ENCODE data around the gene LHFPL3. TPM values are rescaled to one million over a fixed set of nuclear protein-coding genes. Genes with fewer than 3 reads are reported as not detected.

The LHFPL3 gene
- total RNA-seq, 1 experiment from 2014 or later = not detected

DNA sequence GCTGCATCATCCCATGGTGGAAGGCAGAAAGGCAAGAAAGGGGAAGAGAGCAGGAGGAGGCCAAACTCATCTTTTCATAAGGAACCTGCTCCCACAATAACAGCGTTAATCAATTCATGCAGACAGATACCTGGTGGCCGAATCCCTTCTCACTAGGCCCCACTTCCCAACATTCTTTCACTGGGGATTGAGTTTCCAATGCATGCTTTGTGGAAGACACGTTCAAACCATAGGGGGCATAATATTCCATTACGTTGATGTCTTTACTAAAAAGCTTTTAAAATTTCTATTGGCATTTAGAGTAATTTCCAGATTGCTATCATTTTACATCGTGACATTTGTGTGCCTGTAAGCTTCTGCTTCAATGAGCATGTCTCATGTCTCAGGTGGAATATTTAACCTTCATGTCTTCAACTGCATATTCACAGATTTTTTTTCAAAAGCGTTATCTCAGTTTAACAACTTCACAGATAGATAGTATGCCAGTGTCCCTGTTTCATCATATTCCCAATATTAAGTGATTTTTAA lies 88.5 kb downstream of the LHFPL3 start:
- Mint-ChIP-seq H3K36me3 (ENCODE audit: insufficient read depth in 1 of 3, low read depth in 3 of 3) (0 out of 7 replicates have a peak, but pooled peaks cover 0 to 2% (median 0%) of the 10 kb centered on the region in 3 experiments), H3K4me1 (no peaks in the 10 kb centered on the region), H3K9me3 (peaks cover 0 to 3% of the 10 kb centered on the region in 2 experiments; a peak in 1 of 5 replicates), H3K27ac (no peak overlapping the region; a peak in 1 of 7 replicates), H3K27me3 (ENCODE audit: low read depth) (no peaks in the 10 kb centered on the region), H3K4me3 (no peak overlapping the region)
- H3K23ac ChIP-seq (ENCODE audit: insufficient read length, low read depth, low read length) = no peak overlapping the region
- H3K9ac ChIP-seq (ENCODE audit: extremely low read depth, insufficient read length, low read length) = no peak overlapping the region
- no peak overlapping the region for H4K8ac ChIP-seq (replicated peaks; ENCODE audit: insufficient read length, low read depth, low read length)
- no peaks in the 10 kb centered on the region for H3K4me1 ChIP-seq (ENCODE audit: insufficient read depth, low read length)
- no CpG with 5 or more reads among the region's 6 CpGs for WGBS (ENCODE audit: extremely low coverage, insufficient read length, low lambda C conversion rate)
- H4K20me1 ChIP-seq (ENCODE audit: control insufficient read depth, insufficient read depth, insufficient read length) = no peaks in the 10 kb centered on the region
- H3K9me3 ChIP-seq (ENCODE audit: control insufficient read depth, low read depth, low read length) = no peaks in the 10 kb centered on the region
- H4K5ac ChIP-seq (ENCODE audit: insufficient read length, low read depth, low read length) = no peak overlapping the region
- no peak overlapping the region for H2AFZ ChIP-seq (ENCODE audit: low read length)
- H3K4me2 ChIP-seq (ENCODE audit: insufficient read depth, insufficient read length, low read length) = no peak overlapping the region
- no peak overlapping the region for H3K27ac ChIP-seq (ENCODE audit: insufficient read length, low read depth, low read length)
- H3K79me2 ChIP-seq (ENCODE audit: insufficient read depth, low read length) = no peaks in the 10 kb centered on the region
- no peak overlapping the region for H3K4ac ChIP-seq (ENCODE audit: low read depth, low read length)
- H3K79me1 ChIP-seq (ENCODE audit: insufficient read depth, low read depth, low read length, poor library complexity, severe bottlenecking) = no peaks in the 10 kb centered on the region
- H3K18ac ChIP-seq (ENCODE audit: insufficient read length, low read depth, low read length) = no peak overlapping the region
- H2BK15ac ChIP-seq (ENCODE audit: low read depth, low read length) = no peak overlapping the region
- no peaks in the 10 kb centered on the region for H3K23me2 ChIP-seq (ENCODE audit: insufficient read length, low read depth, low read length, poor library complexity, severe bottlenecking)
- H2BK20ac ChIP-seq (ENCODE audit: low read depth, low read length, poor library complexity, severe bottlenecking) = no peak overlapping the region
- no peak for DNase-seq
- no peaks in the 10 kb centered on the region for H3K27me3 ChIP-seq (ENCODE audit: insufficient read depth, low read length)
- no peak overlapping the region for H3K14ac ChIP-seq (ENCODE audit: insufficient read depth, low read length)
- TF ChIP-seq, protein P1, sequence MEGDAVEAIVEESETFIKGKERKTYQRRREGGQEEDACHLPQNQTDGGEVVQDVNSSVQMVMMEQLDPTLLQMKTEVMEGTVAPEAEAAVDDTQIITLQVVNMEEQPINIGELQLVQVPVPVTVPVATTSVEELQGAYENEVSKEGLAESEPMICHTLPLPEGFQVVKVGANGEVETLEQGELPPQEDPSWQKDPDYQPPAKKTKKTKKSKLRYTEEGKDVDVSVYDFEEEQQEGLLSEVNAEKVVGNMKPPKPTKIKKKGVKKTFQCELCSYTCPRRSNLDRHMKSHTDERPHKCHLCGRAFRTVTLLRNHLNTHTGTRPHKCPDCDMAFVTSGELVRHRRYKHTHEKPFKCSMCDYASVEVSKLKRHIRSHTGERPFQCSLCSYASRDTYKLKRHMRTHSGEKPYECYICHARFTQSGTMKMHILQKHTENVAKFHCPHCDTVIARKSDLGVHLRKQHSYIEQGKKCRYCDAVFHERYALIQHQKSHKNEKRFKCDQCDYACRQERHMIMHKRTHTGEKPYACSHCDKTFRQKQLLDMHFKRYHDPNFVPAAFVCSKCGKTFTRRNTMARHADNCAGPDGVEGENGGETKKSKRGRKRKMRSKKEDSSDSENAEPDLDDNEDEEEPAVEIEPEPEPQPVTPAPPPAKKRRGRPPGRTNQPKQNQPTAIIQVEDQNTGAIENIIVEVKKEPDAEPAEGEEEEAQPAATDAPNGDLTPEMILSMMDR (conservative IDR thresholded peaks at IDR 0.05) = no peak
- H2BK120ac ChIP-seq (ENCODE audit: low read depth, low read length, poor library complexity, severe bottlenecking) = no peak overlapping the region
- H2BK12ac ChIP-seq (ENCODE audit: insufficient read length, low read depth, low read length) = no peak overlapping the region
- H2AK5ac ChIP-seq (ENCODE audit: insufficient read length, low read length) = no peak overlapping the region
- no peak overlapping the region for H3T11ph ChIP-seq (ENCODE audit: low read length)
- H4K91ac ChIP-seq (ENCODE audit: insufficient read length, low read depth, low read length) = no peak overlapping the region
- H3K56ac ChIP-seq (ENCODE audit: insufficient read length, low read depth, low read length) = no peak overlapping the region
- H2BK5ac ChIP-seq (ENCODE audit: insufficient read length, low read length) = no peak overlapping the region
